ENCODE data around the gene HNRNPA1. TPM values are rescaled to one million over a fixed set of nuclear protein-coding genes. Genes with fewer than 3 reads are reported as not detected.

Gene HNRNPA1
- total and polyA plus RNA-seq, 9 of the 15 experiments (the other 6 are each of a cell fraction or from before 2014, with no cell fraction given), result 1,166 to 2,703 (median 1,815) TPM

- no peak for TF ChIP-seq TCF7 (IDR thresholded peaks at IDR 0.05; ENCODE audit: borderline replicate concordance)
- TF ChIP-seq ZNF197 (CRISPR knock-in tag; IDR thresholded peaks at IDR 0.05; ENCODE audit: low read depth), result no peak
- TF ChIP-seq LARP7 (IDR thresholded peaks at IDR 0.05), result no peak; the same call in 1 of the 2 replicates
- no peak for TF ChIP-seq SETDB1 (IDR thresholded peaks at IDR 0.05; ENCODE audit: low read length)
- no peak for TF ChIP-seq USF2 (CRISPR knock-in tag; IDR thresholded peaks at IDR 0.05)
- TF ChIP-seq ZFP91 (CRISPR knock-in tag; IDR thresholded peaks at IDR 0.05), result no peak
- TF ChIP-seq SMARCC2 (IDR thresholded peaks at IDR 0.05; ENCODE audit: low read depth), result no peak
- TF ChIP-seq ZNF668 (CRISPR knock-in tag; IDR thresholded peaks at IDR 0.05), result no peak
- no peak for TF ChIP-seq XRCC5 (IDR thresholded peaks at IDR 0.05; ENCODE audit: low read depth, low read length)
- no peak for TF ChIP-seq ZNF217 (CRISPR knock-in tag; IDR thresholded peaks at IDR 0.05)
- no peak for TF ChIP-seq HNRNPK (IDR thresholded peaks at IDR 0.05; ENCODE audit: low read depth, low read length, poor library complexity, severe bottlenecking)
- TF ChIP-seq EGR1 (conservative IDR thresholded peaks at IDR 0.05), result no peak
- TF ChIP-seq DEAF1 (CRISPR knock-in tag; IDR thresholded peaks at IDR 0.05), result no peak
- TF ChIP-seq NCOA6 (IDR thresholded peaks at IDR 0.05), result no peak
- 0 out of 2 replicates have a peak, but pooled peaks have one; percentile 43 for TF ChIP-seq ZNF133 (CRISPR knock-in tag; IDR thresholded peaks at IDR 0.05)
- no peak for TF ChIP-seq FUS (optimal IDR thresholded peaks at IDR 0.05; ENCODE audit: low read depth, low read length)
- TF ChIP-seq RREB1 (CRISPR knock-in tag; IDR thresholded peaks at IDR 0.05), result no peak
- no peak for TF ChIP-seq NR3C1 (CRISPR knock-in tag; IDR thresholded peaks at IDR 0.05)
- TF ChIP-seq CGGBP1 (CRISPR knock-in tag; IDR thresholded peaks at IDR 0.05), result peak; percentile 73; the same call in 1 of the 2 replicates
Measured at GRCh38 chr12:54279632-54280467, 676 bp upstream of the HNRNPA1 start, which contains the start of gene CBX5 (continued).

Data from K562 (cell line).